Kidney epithelial cell (primary cell): Measurements from ENCODE around the gene PRM1. TPM values are rescaled to one million over a fixed set of nuclear protein-coding genes. Genes with fewer than 3 reads are reported as not detected.

Source experiments
- DNase-seq: peaks from one replicate; pipeline ENCODE4 v3.0.0-alpha.2; 2010; ENCODE audit warnings: low read depth
- H3K27me3 ChIP-seq: 2 replicates; pipeline ENCODE4 v1.6.0; 2011; ENCODE audit warnings: low read length; ENCODE audit not compliant: control insufficient read depth, insufficient read depth
- H3K36me3 ChIP-seq: 2 replicates; pipeline ENCODE4 v1.5.1; 2011; ENCODE audit warnings: low read length; ENCODE audit not compliant: control insufficient read depth, insufficient read depth
- H3K4me3 ChIP-seq: 2 replicates; pipeline ENCODE4 v1.5.1; 2011; ENCODE audit warnings: low read depth, mild to moderate bottlenecking, control low read depth, low read length
- total RNA-seq: library from RNA; depleted of rRNA; stranded (reverse); fragments of >200 nt; gene quantifications from 2 replicates; pipeline ENCODE4 v1.2.3, GENCODE V29; 2015
- TF ChIP-seq, protein P1 (sequence below): IDR thresholded peaks from 2 replicates; pipeline ENCODE4 v1.5.1; 2011; ENCODE audit warnings: mild to moderate bottlenecking, moderate library complexity, low read length, control low read depth, inconsistent platforms; ENCODE audit not compliant: insufficient read depth, poor library complexity, severe bottlenecking

PRM1 gene
- total RNA-seq, 1 donor from 2014 or later: not detected

DNA sequence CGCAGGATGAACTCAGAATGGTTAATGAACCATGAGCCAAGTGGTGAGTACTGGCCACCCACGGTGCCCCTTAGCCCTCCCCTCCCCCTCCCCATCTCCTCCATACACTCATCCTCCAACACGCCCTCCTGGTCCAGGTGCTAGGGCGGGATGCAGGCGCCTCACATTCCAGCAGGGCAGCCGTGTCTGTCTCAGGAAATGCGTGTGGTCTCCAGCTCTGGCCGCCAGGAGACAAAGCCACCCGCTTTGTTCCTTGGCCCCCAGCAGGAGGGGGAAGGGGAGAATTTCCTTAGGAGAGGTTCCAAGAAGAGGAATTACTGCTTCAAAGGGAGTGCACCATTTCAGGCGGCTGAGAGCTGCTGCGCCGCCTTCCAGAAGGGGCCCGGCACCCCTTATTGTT lies 34.4 kb upstream of the PRM1 start:
- no peaks in the 10 kb centered on the region for H3K27me3 ChIP-seq
- no peak overlapping the region for H3K4me3 ChIP-seq
- DNase-seq: peak; percentile 98
- H3K36me3 ChIP-seq: no peaks in the 10 kb centered on the region
- TF ChIP-seq, protein P1, sequence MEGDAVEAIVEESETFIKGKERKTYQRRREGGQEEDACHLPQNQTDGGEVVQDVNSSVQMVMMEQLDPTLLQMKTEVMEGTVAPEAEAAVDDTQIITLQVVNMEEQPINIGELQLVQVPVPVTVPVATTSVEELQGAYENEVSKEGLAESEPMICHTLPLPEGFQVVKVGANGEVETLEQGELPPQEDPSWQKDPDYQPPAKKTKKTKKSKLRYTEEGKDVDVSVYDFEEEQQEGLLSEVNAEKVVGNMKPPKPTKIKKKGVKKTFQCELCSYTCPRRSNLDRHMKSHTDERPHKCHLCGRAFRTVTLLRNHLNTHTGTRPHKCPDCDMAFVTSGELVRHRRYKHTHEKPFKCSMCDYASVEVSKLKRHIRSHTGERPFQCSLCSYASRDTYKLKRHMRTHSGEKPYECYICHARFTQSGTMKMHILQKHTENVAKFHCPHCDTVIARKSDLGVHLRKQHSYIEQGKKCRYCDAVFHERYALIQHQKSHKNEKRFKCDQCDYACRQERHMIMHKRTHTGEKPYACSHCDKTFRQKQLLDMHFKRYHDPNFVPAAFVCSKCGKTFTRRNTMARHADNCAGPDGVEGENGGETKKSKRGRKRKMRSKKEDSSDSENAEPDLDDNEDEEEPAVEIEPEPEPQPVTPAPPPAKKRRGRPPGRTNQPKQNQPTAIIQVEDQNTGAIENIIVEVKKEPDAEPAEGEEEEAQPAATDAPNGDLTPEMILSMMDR: peak; percentile 53

DNA sequence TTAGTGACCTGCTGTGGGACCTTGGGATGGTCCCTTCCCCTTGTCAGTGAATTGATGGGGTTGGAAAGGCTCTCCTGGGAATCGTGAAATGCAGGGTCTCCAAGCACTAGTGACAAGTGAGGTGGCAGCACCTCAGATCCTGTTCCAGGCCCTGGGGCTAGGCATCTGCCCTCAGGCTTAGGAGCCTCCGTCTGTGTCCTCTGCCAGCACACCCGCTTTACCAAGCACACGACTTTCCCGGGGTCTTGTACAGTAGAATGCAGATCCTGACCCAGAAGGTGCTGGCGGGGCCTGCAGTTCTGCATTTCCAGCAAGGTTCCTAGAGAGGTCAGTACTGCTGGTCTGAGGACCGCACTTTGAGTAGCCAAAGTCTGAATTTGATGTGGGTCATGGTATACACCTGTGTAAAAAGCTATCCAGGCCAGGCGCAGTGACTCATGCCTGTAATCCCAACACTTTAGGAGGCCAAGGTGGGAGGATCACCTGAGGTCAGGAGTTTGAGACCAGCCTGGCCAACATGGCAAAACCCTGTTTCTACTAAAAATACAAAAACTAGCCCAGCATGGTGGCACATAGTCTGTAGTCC lies 33.3 kb upstream of the PRM1 start:
- H3K36me3 ChIP-seq: no peaks in the 10 kb centered on the region
- H3K27me3 ChIP-seq: no peaks in the 10 kb centered on the region
- TF ChIP-seq, protein P1: no peak
- no peak for DNase-seq
- no peak overlapping the region for H3K4me3 ChIP-seq

GRCh38 chr16:11313493-11314308 lies 32.6 kb upstream of the PRM1 start:
- H3K4me3 ChIP-seq: no peak overlapping the region
- no peak for DNase-seq
- H3K27me3 ChIP-seq: no peaks in the 10 kb centered on the region
- TF ChIP-seq, protein P1: no peak
- no peaks in the 10 kb centered on the region for H3K36me3 ChIP-seq

DNA sequence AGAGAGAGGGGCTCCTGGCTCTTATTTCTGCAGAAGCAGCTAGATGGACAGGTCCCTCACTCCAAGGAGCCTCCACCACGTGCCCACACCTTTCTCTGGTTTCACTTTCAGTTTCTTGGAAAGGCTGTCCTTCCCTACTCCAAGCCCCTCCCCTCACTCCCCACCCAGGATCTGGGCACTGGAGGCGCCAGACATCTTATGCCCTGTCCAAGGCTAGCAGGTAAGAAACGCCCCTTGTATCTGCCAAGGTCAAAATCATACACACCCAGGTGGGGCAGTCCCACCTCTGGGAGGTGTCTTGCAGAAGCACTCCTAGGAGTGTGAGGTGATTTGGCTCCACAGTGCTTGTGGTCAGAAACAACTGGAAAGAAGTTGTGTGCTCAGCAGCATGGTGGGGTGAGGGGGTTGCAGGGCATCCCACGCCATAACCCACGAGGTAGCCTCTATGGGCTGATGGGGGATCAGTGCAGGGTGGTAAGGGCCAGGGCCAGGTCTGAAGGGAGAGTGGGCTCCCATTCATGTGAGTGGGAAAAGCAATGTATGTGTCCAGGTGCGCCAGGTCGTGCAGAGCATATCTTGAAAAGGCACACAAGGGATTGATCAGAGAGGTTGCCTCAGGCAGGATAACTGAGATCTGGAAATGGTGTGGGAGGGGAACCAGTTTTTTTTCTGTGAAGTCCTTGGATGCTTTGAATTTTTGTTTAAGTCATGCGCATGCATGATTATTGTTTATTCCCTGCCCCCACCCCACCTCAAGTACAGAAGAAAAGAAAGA lies 31.8 kb upstream of the PRM1 start:
- TF ChIP-seq, protein P1: no peak
- no peak overlapping the region for H3K4me3 ChIP-seq
- no peaks in the 10 kb centered on the region for H3K36me3 ChIP-seq
- H3K27me3 ChIP-seq: no peaks in the 10 kb centered on the region
- no peak for DNase-seq

GRCh38 chr16:11310997-11311561 lies 29.9 kb upstream of the PRM1 start:
- H3K36me3 ChIP-seq: no peaks in the 10 kb centered on the region
- DNase-seq: no peak
- TF ChIP-seq, protein P1: no peak
- no peak overlapping the region for H3K4me3 ChIP-seq
- no peaks in the 10 kb centered on the region for H3K27me3 ChIP-seq
